Liver (tissue), 3 donors: ENCODE results near the gene POLD2.

Source experiments
- ATF3 ChIP-seq: IDR thresholded peaks from 2 replicates; pipeline ENCODE4 v1.6.1; 2016; ENCODE audit warnings: antibody characterized with exemption
- CTCF ChIP-seq: fragments of 150-350 bp; IDR thresholded peaks from 2 replicates; pipeline ENCODE4 v1.5.1; 2017; ENCODE audit warnings: improper control_type of control experiment, low read depth, low read length; ENCODE audit not compliant: missing input control
- EGR1 ChIP-seq, 2 donors: IDR thresholded peaks; 2 replicates each; pipeline ENCODE4 v1.6.1; 2016 to 2018; ENCODE audit warnings: antibody characterized with exemption in 2 of 2, low read depth in 2 of 2
- GABPA ChIP-seq, 2 donors: IDR thresholded peaks in 1 of 2; conservative IDR thresholded peaks in 1 of 2; 2 replicates each; pipeline ENCODE4 v1.6.1; 2016; ENCODE audit warnings: antibody characterized with exemption in 2 of 2, mild to moderate bottlenecking in 1 of 2, moderate library complexity in 1 of 2
- HNF4G ChIP-seq: IDR thresholded peaks from 2 replicates; pipeline ENCODE4 v1.6.1; 2016; ENCODE audit warnings: antibody characterized with exemption
- JUND ChIP-seq, 2 donors: IDR thresholded peaks; 2 replicates each; pipeline ENCODE4 v1.6.1; 2016; ENCODE audit warnings: antibody characterized with exemption in 2 of 2
- NR2F2 ChIP-seq: IDR thresholded peaks from 2 replicates; pipeline ENCODE4 v1.6.1; 2016; ENCODE audit warnings: antibody characterized with exemption
- SP1 ChIP-seq: IDR thresholded peaks from 2 replicates; pipeline ENCODE4 v1.6.1; 2018; ENCODE audit warnings: antibody characterized with exemption, mild to moderate bottlenecking
- TAF1 ChIP-seq: conservative IDR thresholded peaks from 2 replicates; pipeline ENCODE4 v1.6.1; 2016; ENCODE audit warnings: antibody characterized with exemption, mild to moderate bottlenecking
- YY1 ChIP-seq: IDR thresholded peaks from 2 replicates; pipeline ENCODE4 v1.6.1; 2016; ENCODE audit warnings: antibody characterized with exemption, mild to moderate bottlenecking
- ZBTB33 ChIP-seq: IDR thresholded peaks from 2 replicates; pipeline ENCODE4 v1.6.1; 2016; ENCODE audit warnings: antibody characterized with exemption
- donor health status: healthy.
- donor health status: healthy.

GRCh38 chr7:44131173-44132029 lies 8.1 kb upstream of the POLD2 start:
- TF ChIP-seq CTCF: peak; percentile 84
- no peak for TF ChIP-seq TAF1
- TF ChIP-seq ATF3: no peak
- no peak for TF ChIP-seq NR2F2
- no peak for TF ChIP-seq ZBTB33
- peak in 1 of 2 donors; percentile 70 for TF ChIP-seq GABPA (IDR thresholded peaks at IDR 0.05 in 1 of 2, conservative IDR thresholded peaks at IDR 0.05 in 1 of 2)
- TF ChIP-seq SP1: peak; percentile 89
- TF ChIP-seq EGR1 (IDR thresholded peaks at IDR 0.05; ENCODE audit: low read depth in 2 of 2): no peak
- TF ChIP-seq YY1: no peak
- no peak for TF ChIP-seq JUND (IDR thresholded peaks at IDR 0.05)
- TF ChIP-seq HNF4G: no peak
